IMR-90 (cell line): ENCODE results near the gene GPR107. TPM values are rescaled to one million over a fixed set of nuclear protein-coding genes. Genes with fewer than 3 reads are reported as not detected.

ENCODE experiments used
- ATAC-seq: fragments of 200-7000 bp; cut with Tn5 transposase; 2 replicates; pipeline ENCODE4 v1.9.1; 2020; ENCODE audit warnings: low read depth, mild to moderate bottlenecking, moderate library complexity
- BruUV-seq: library from RNA; stranded (reverse); fragments of 400-500 nt; replicated peaks from 2 replicates; lab custom pipeline; 2021; lab: Mats Ljungman, UMichigan
- CTCF ChIA-PET: fragments of 300-600 bp; formaldehyde crosslinking; extraction: SDS; loops from one replicate; lab custom pipeline; 2021; ENCODE audit warnings: antibody characterized with exemption; lab: Yijun Ruan, JAX
- POLR2A ChIA-PET: fragments of 300-600 bp; sonication (Branson Sonifier 250); formaldehyde crosslinking; loops from one replicate; lab custom pipeline; 2022; ENCODE audit warnings: antibody characterized with exemption; ENCODE audit not compliant: unreplicated experiment; lab: Charles Lee
- DNase-seq: peaks from one replicate; pipeline ENCODE4 v3.0.0; 2013
- H2AFZ ChIP-seq: replicated peaks from 2 replicates; pipeline ENCODE3; 2013; ENCODE audit warnings: low read length, mild to moderate bottlenecking; ENCODE audit not compliant: poor library complexity
- H2AK5ac ChIP-seq: 2 replicates; pipeline ENCODE4 v1.6.1; 2013; ENCODE audit warnings: low read depth, low read length, inconsistent platforms
- H2AK9ac ChIP-seq: replicated peaks from 2 replicates; pipeline ENCODE3; 2013; ENCODE audit warnings: mild to moderate bottlenecking, low read depth, low read length, moderate library complexity; ENCODE audit not compliant: poor library complexity
- H2BK120ac ChIP-seq: 2 replicates; pipeline ENCODE4 v1.6.1; 2013; ENCODE audit warnings: low read depth, low read length, inconsistent platforms
- H2BK15ac ChIP-seq: 3 replicates; pipeline ENCODE4 v1.6.1; 2013; ENCODE audit warnings: low read depth, low read length, inconsistent platforms
- H2BK20ac ChIP-seq: 2 replicates; pipeline ENCODE4 v1.6.1; 2013; ENCODE audit warnings: low read depth, mild to moderate bottlenecking, inconsistent platforms, low read length, moderate library complexity
- H2BK5ac ChIP-seq: 2 replicates; pipeline ENCODE4 v1.6.1; 2013; ENCODE audit warnings: mild to moderate bottlenecking, low read depth, low read length, inconsistent platforms; ENCODE audit not compliant: poor library complexity, severe bottlenecking
- H3K14ac ChIP-seq: replicated peaks from 2 replicates; pipeline ENCODE4 v1.6.1; 2013; ENCODE audit warnings: low read depth, low read length, inconsistent platforms
- H3K18ac ChIP-seq: 2 replicates; pipeline ENCODE4 v1.6.1; 2013; ENCODE audit warnings: low read depth, low read length, control low read depth
- H3K23ac ChIP-seq: 2 replicates; pipeline ENCODE4 v1.6.1; 2013; ENCODE audit warnings: low read depth, low read length, inconsistent platforms
- H3K27ac ChIP-seq: 2 replicates; pipeline ENCODE4 v1.5.1; 2013; ENCODE audit warnings: mild to moderate bottlenecking, control low read depth, low read length; ENCODE audit not compliant: insufficient read depth
- H3K27me3 ChIP-seq: 2 replicates; pipeline ENCODE4 v1.6.1; 2013; ENCODE audit warnings: low read length; ENCODE audit not compliant: control insufficient read depth, insufficient read depth
- H3K36me3 ChIP-seq: 2 replicates; pipeline ENCODE4 v1.6.1; 2013; ENCODE audit warnings: low read length, mixed read lengths; ENCODE audit not compliant: control insufficient read depth, insufficient read depth
- H3K4ac ChIP-seq: 2 replicates; pipeline ENCODE4 v1.6.1; 2013; ENCODE audit warnings: low read depth, low read length, inconsistent platforms
- H3K4me1 ChIP-seq: 2 replicates; pipeline ENCODE4 v1.6.1; 2013; ENCODE audit warnings: low read length, mixed read lengths; ENCODE audit not compliant: control insufficient read depth, insufficient read depth
- H3K4me2 ChIP-seq: 2 replicates; pipeline ENCODE4 v1.6.1; 2013; ENCODE audit warnings: low read depth, mild to moderate bottlenecking, control low read depth, low read length, moderate library complexity
- H3K4me3 ChIP-seq: 2 replicates; pipeline ENCODE4 v1.5.1; 2013; ENCODE audit warnings: low read depth, mild to moderate bottlenecking, control low read depth, low read length, moderate library complexity; ENCODE audit not compliant: insufficient read depth
- H3K56ac ChIP-seq: 2 replicates; pipeline ENCODE4 v1.6.1; 2013; ENCODE audit warnings: low read length, inconsistent platforms; ENCODE audit not compliant: insufficient read depth; ENCODE audit errors: extremely low read depth
- H3K79me1 ChIP-seq, 2 experiments: 2 replicates each; pipeline ENCODE4 v1.6.1; 2013; ENCODE audit warnings: low read length in 2 of 2, inconsistent platforms in 1 of 2, low read depth in 1 of 2
- H3K9ac ChIP-seq: 2 replicates; pipeline ENCODE4 v1.6.1; 2013; ENCODE audit warnings: low read depth, low read length, control low read depth
- H3K9me1 ChIP-seq: 2 replicates; pipeline ENCODE4 v1.6.1; 2013; ENCODE audit warnings: low read length, inconsistent platforms; ENCODE audit not compliant: insufficient read depth
- H3K9me3 ChIP-seq: 2 replicates; pipeline ENCODE4 v1.6.1; 2013; ENCODE audit warnings: low read length; ENCODE audit not compliant: control insufficient read depth, insufficient read depth
- H4K20me1 ChIP-seq: 2 replicates; pipeline ENCODE4 v1.6.1; 2013; ENCODE audit warnings: low read length, inconsistent platforms; ENCODE audit not compliant: insufficient read depth
- H4K5ac ChIP-seq: 2 replicates; pipeline ENCODE4 v1.6.1; 2013; ENCODE audit warnings: mild to moderate bottlenecking, low read depth, low read length, control low read depth
- H4K8ac ChIP-seq, 2 experiments: 2 replicates each; pipeline ENCODE4 v1.6.1; 2013; ENCODE audit warnings: low read depth in 2 of 2, low read length in 2 of 2, control low read depth in 1 of 2, inconsistent platforms in 1 of 2
- H4K91ac ChIP-seq: 2 replicates; pipeline ENCODE4 v1.6.1; 2013; ENCODE audit warnings: low read depth, low read length, inconsistent platforms; ENCODE audit not compliant: insufficient read depth
- MXI1 ChIP-seq: IDR thresholded peaks from 2 replicates; pipeline ENCODE4 v1.6.1; 2012; ENCODE audit warnings: low read depth, mild to moderate bottlenecking, low read length, moderate library complexity, borderline replicate concordance
- SMC3 ChIP-seq: fragments of 150-350 bp; IDR thresholded peaks from 2 replicates; pipeline ENCODE4 v1.6.1; 2016; ENCODE audit warnings: low read depth, mild to moderate bottlenecking, antibody characterized with exemption, low read length, moderate library complexity
- WGBS, 2 experiments: methylation state at CpG; one replicate each; pipeline versions ENCODE4 v1.1.5 to v1.1.7; 2013; ENCODE audit warnings: missing lambda C conversion rate in 2 of 2; ENCODE audit not compliant: insufficient read length in 1 of 2; ENCODE audit errors: extremely low coverage in 2 of 2; 5-methylcytosine and 5-hydroxymethylcytosine counted together
- dilution Hi-C: fragments of 300-500 bp; cut with HindIII; formaldehyde crosslinking; loops from one replicate; pipeline ENCODE4 v1.14.3; 2018; ENCODE audit warnings: low sequenced_read_pairs; ENCODE audit not compliant: unreplicated experiment
- in situ Hi-C: fragments of 300-500 bp; cut with MboI; formaldehyde crosslinking; loops from 3 replicates; pipeline ENCODE4 v1.14.3; 2019; ENCODE audit warnings: low sequenced_read_pairs, inconsistent platforms, mixed read lengths
- intact Hi-C: fragments of 100-400 bp; cut with micrococcal nuclease; formaldehyde crosslinking; loops from 2 replicates; pipeline ENCODE4 v1.10.0; 2022
- polyA plus RNA-seq, 3 experiments: library from polyadenylated mRNA; depleted of rRNA; stranded (reverse); fragments of >200 nt; gene quantifications; 2 replicates each; pipeline ENCODE4 v1.2.3, GENCODE V29; 2012; ENCODE audit warnings: low replicate concordance in 1 of 3
- total RNA-seq: library from RNA; depleted of rRNA; stranded (reverse); fragments of >200 nt; gene quantifications from 2 replicates; pipeline ENCODE4 v1.2.3, GENCODE V29; 2012
- TF ChIP-seq, protein P1 (sequence below): fragments of 150-350 bp; IDR thresholded peaks from 2 replicates; pipeline ENCODE4 v1.6.1; 2017; ENCODE audit warnings: mild to moderate bottlenecking, antibody characterized with exemption, low read length, low read depth

GPR107 gene
- total and polyA plus RNA-seq, 2 of the 4 experiments (the other 2 are of a cell fraction), result 16.7 to 21.6 TPM

DNA sequence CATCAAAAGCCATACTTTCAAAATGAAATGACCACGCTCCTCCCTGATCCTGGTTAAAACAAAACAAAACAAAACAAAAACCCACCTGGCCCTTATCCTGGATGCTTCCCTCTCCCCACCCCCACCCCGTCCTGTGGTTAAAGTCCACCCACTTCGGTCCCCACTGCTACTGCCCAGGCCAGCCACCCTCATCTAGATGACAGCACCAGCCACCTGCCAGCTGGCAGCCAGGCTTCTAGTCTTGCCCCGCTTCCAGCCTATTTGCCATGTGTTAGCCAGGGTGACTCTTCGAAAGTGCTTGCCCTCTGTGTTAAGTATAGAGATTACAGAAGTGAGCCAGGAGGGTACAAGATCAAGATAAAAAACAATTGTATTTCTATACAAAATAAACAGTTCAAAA lies 91.0 kb downstream of the GPR107 start:
- no peaks in the 10 kb centered on the region for H3K27me3 ChIP-seq
- no peak overlapping the region for H4K91ac ChIP-seq
- H2BK15ac ChIP-seq, result no peak overlapping the region
- H3K9ac ChIP-seq, result no peak overlapping the region
- no peak overlapping the region for H2AK9ac ChIP-seq
- H3K79me1 ChIP-seq, result no peaks in the 10 kb centered on the region; a peak in 2 of 4 replicates
- no peaks in the 10 kb centered on the region for H4K20me1 ChIP-seq
- no peak overlapping the region for H3K18ac ChIP-seq
- dilution Hi-C loops, result no loop called here
- ChIA-PET POLR2A (no interaction called here), CTCF (interaction anchor here (1.0 kb wide), 1 partner anchor 30 kb away, joined by 4 read pairs; no protein-coding TSS in a partner anchor)
- no peaks in the 10 kb centered on the region for H3K36me3 ChIP-seq
- no peak overlapping the region for H2BK120ac ChIP-seq
- no peak overlapping the region for H2BK5ac ChIP-seq
- intact Hi-C loops, result no loop called here
- H3K56ac ChIP-seq, result no peak overlapping the region
- no peak overlapping the region for H3K14ac ChIP-seq
- no peak overlapping the region for H2BK20ac ChIP-seq
- TF ChIP-seq SMC3, result no peak
- TF ChIP-seq, protein P1, sequence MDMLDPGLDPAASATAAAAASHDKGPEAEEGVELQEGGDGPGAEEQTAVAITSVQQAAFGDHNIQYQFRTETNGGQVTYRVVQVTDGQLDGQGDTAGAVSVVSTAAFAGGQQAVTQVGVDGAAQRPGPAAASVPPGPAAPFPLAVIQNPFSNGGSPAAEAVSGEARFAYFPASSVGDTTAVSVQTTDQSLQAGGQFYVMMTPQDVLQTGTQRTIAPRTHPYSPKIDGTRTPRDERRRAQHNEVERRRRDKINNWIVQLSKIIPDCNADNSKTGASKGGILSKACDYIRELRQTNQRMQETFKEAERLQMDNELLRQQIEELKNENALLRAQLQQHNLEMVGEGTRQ, result no peak
- no peak for TF ChIP-seq MXI1
- DNase-seq (no peak), ATAC-seq (no peak)
- no peak overlapping the region for H3K27ac ChIP-seq
- no peak overlapping the region for H3K4me2 ChIP-seq
- H3K23ac ChIP-seq, result no peak overlapping the region
- H3K4me1 ChIP-seq, result peaks cover 3% of the 10 kb centered on the region; the same call in 1 of the 2 replicates
- no peak overlapping the region for H3K4ac ChIP-seq
- H3K9me1 ChIP-seq, result 0 out of 2 replicates have a peak, but pooled peaks cover 3% of the 10 kb centered on the region
- no peak overlapping the region; the same call in 1 of the 2 replicates for H2AK5ac ChIP-seq
- no TSS peak for BruUV-seq
- WGBS, 2 experiments, result 100% methylated on average over 1 of the region's 5 CpGs; no CpG with 5 or more reads in 1 of the 2 experiments
- no peak overlapping the region for H4K5ac ChIP-seq
- no peak overlapping the region for H3K4me3 ChIP-seq
- no peak overlapping the region for H4K8ac ChIP-seq
- no peaks in the 10 kb centered on the region for H3K9me3 ChIP-seq
- H2AFZ ChIP-seq, result peak overlapping the region; percentile 67
- in situ Hi-C loops, result no loop called here
